ENCODE data around the gene CBX8.

The CBX8 gene

GRCh38 chr17:79834565-79835469 is 37.9 kb upstream of the CBX8 start:
- Histone ChIP-seq H3K4ac (ENCODE audit: low read depth in 1 of 2, low read length in 2 of 2) (no peak overlapping the region), H2AFZ (ENCODE audit: low read depth, low read length) (no peak overlapping the region), H4K8ac (ENCODE audit: low read length) (peak overlapping the region; percentile 56), H3K4me3 (ENCODE audit: insufficient read depth in 1 of 2, low read depth in 1 of 2, low read length in 2 of 2) (no peak overlapping the region), H3K23ac (ENCODE audit: low read length in 2 of 2) (no peak overlapping the region), H3K9ac (ENCODE audit: low read length) (no peak overlapping the region), H3K18ac (ENCODE audit: low read depth in 1 of 2, low read length in 2 of 2) (no peak overlapping the region), H3K9me3 (ENCODE audit: control insufficient read depth, low read length) (no peaks in the 10 kb centered on the region), H2BK15ac (ENCODE audit: low read depth, poor library complexity, severe bottlenecking) (peak overlapping the region; percentile 15), H3K27me3 (ENCODE audit: control insufficient read depth in 1 of 2, insufficient read depth in 1 of 2, low read length in 2 of 2) (peaks cover under 1 to 10% of the 10 kb centered on the region in 2 experiments), H4K91ac (ENCODE audit: low read length) (no peak overlapping the region), H3K4me1 (ENCODE audit: control insufficient read depth, insufficient read depth, low read depth, low read length) (peaks cover 57% of the 10 kb centered on the region), H3K14ac (ENCODE audit: low read length in 2 of 2) (no peak overlapping the region), H2AK5ac (ENCODE audit: low read length, severe bottlenecking) (no peak overlapping the region), H2BK12ac (ENCODE audit: low read length in 2 of 2) (no peak overlapping the region), H2BK5ac (ENCODE audit: low read depth, low read length, poor library complexity, severe bottlenecking) (no peak overlapping the region), H3K79me1 (replicated peaks; ENCODE audit: low read length, poor library complexity, severe bottlenecking) (peaks cover 40% of the 10 kb centered on the region), H2BK120ac (ENCODE audit: low read depth, low read length) (no peak overlapping the region), H3K36me3 (ENCODE audit: control insufficient read depth in 1 of 2, insufficient read depth in 2 of 2, low read depth in 1 of 2, low read length in 2 of 2) (peaks cover 16 to 38% of the 10 kb centered on the region in 2 experiments), H3K27ac (ENCODE audit: low read length, poor library complexity, severe bottlenecking) (no peak overlapping the region), H3K4me2 (ENCODE audit: low read length, poor library complexity, severe bottlenecking) (no peak overlapping the region)
- DNase-seq, result no peak
- 65% methylated on average over 58 of the region's 61 CpGs for WGBS

- WGBS, result 51% methylated on average over 76 of the region's 83 CpGs
- H2AK5ac ChIP-seq (ENCODE audit: low read length, severe bottlenecking), result no peak overlapping the region
- H3K18ac ChIP-seq (ENCODE audit: low read depth in 1 of 2, low read length in 2 of 2), result no peak overlapping the region
These were observed 37.1 kb upstream of the CBX8 start for GRCh38 chr17:79833744-79834564.

GRCh38 chr17:79833110-79833450 is 36.2 kb upstream of the CBX8 start:
- no CpG with 5 or more reads among the region's 7 CpGs for WGBS
- no peak overlapping the region for H3K23ac ChIP-seq (ENCODE audit: low read length in 2 of 2)
- peaks cover 40% of the 10 kb centered on the region for H3K79me1 ChIP-seq (replicated peaks; ENCODE audit: low read length, poor library complexity, severe bottlenecking)
- H4K91ac ChIP-seq (ENCODE audit: low read length), result no peak overlapping the region
- H3K36me3 ChIP-seq (ENCODE audit: control insufficient read depth in 1 of 2, insufficient read depth in 2 of 2, low read depth in 1 of 2, low read length in 2 of 2), result peaks cover 16 to 38% of the 10 kb centered on the region in 2 experiments
- no peak overlapping the region for H2AK5ac ChIP-seq (ENCODE audit: low read length, severe bottlenecking)
- no peak overlapping the region for H2BK5ac ChIP-seq (ENCODE audit: low read depth, low read length, poor library complexity, severe bottlenecking)
- no peak overlapping the region for H3K18ac ChIP-seq (ENCODE audit: low read depth in 1 of 2, low read length in 2 of 2)
- H2BK120ac ChIP-seq (ENCODE audit: low read depth, low read length), result no peak overlapping the region
- peaks cover 0 to 21% of the 10 kb centered on the region in 2 experiments for H3K27me3 ChIP-seq (ENCODE audit: control insufficient read depth in 1 of 2, insufficient read depth in 1 of 2, low read length in 2 of 2)
- peak overlapping the region; percentile 72 for H3K4me2 ChIP-seq (ENCODE audit: low read length, poor library complexity, severe bottlenecking)
- no peak overlapping the region for H2BK12ac ChIP-seq (ENCODE audit: low read length in 2 of 2)
- no peak overlapping the region for H3K9ac ChIP-seq (ENCODE audit: low read length)
- no peak overlapping the region for H3K4me3 ChIP-seq (ENCODE audit: insufficient read depth in 1 of 2, low read depth in 1 of 2, low read length in 2 of 2)
- no peak overlapping the region for H3K14ac ChIP-seq (ENCODE audit: low read length in 2 of 2)
- peaks cover 55% of the 10 kb centered on the region for H3K4me1 ChIP-seq (ENCODE audit: control insufficient read depth, insufficient read depth, low read depth, low read length)
- H3K27ac ChIP-seq (ENCODE audit: low read length, poor library complexity, severe bottlenecking), result no peak overlapping the region
- no peaks in the 10 kb centered on the region for H3K9me3 ChIP-seq (ENCODE audit: control insufficient read depth, low read length)
- no peak overlapping the region for H3K4ac ChIP-seq (ENCODE audit: low read depth in 1 of 2, low read length in 2 of 2)
- no peak overlapping the region for H2AFZ ChIP-seq (ENCODE audit: low read depth, low read length)
- peak overlapping the region; percentile 95 for H2BK15ac ChIP-seq (ENCODE audit: low read depth, poor library complexity, severe bottlenecking)
- DNase-seq, result no peak
- no peak overlapping the region for H4K8ac ChIP-seq (ENCODE audit: low read length)

More at GRCh38 chr17:79833744-79834564, 37.1 kb upstream of the CBX8 start:
- H3K4me3 ChIP-seq (ENCODE audit: insufficient read depth in 1 of 2, low read depth in 1 of 2, low read length in 2 of 2), result no peak overlapping the region
- DNase-seq, result no peak
- peaks cover 55% of the 10 kb centered on the region for H3K4me1 ChIP-seq (ENCODE audit: control insufficient read depth, insufficient read depth, low read depth, low read length)
- H4K91ac ChIP-seq (ENCODE audit: low read length), result no peak overlapping the region
- H3K9ac ChIP-seq (ENCODE audit: low read length), result no peak overlapping the region
- H2BK5ac ChIP-seq (ENCODE audit: low read depth, low read length, poor library complexity, severe bottlenecking), result no peak overlapping the region
- H3K4ac ChIP-seq (ENCODE audit: low read depth in 1 of 2, low read length in 2 of 2), result no peak overlapping the region
- H3K36me3 ChIP-seq (ENCODE audit: control insufficient read depth in 1 of 2, insufficient read depth in 2 of 2, low read depth in 1 of 2, low read length in 2 of 2), result peaks cover 16 to 38% of the 10 kb centered on the region in 2 experiments
- no peak overlapping the region for H3K14ac ChIP-seq (ENCODE audit: low read length in 2 of 2)
- peak overlapping the region in 1 of 2 experiments; percentile 46 for H3K23ac ChIP-seq (ENCODE audit: low read length in 2 of 2)
- H2AFZ ChIP-seq (ENCODE audit: low read depth, low read length), result no peak overlapping the region
- H3K4me2 ChIP-seq (ENCODE audit: low read length, poor library complexity, severe bottlenecking), result no peak overlapping the region
- peaks cover 40% of the 10 kb centered on the region for H3K79me1 ChIP-seq (replicated peaks; ENCODE audit: low read length, poor library complexity, severe bottlenecking)
- H3K27me3 ChIP-seq (ENCODE audit: control insufficient read depth in 1 of 2, insufficient read depth in 1 of 2, low read length in 2 of 2), result peaks cover 0 to 16% of the 10 kb centered on the region in 2 experiments
- H4K8ac ChIP-seq (ENCODE audit: low read length), result peak overlapping the region; percentile 39
- no peak overlapping the region for H3K27ac ChIP-seq (ENCODE audit: low read length, poor library complexity, severe bottlenecking)
- H2BK12ac ChIP-seq (ENCODE audit: low read length in 2 of 2), result no peak overlapping the region
- H2BK15ac ChIP-seq (ENCODE audit: low read depth, poor library complexity, severe bottlenecking), result peak overlapping the region; percentile 92
- H3K9me3 ChIP-seq (ENCODE audit: control insufficient read depth, low read length), result no peaks in the 10 kb centered on the region
- peak overlapping the region; percentile 8 for H2BK120ac ChIP-seq (ENCODE audit: low read depth, low read length)

Data from mesenchymal stem cell (in vitro differentiated cells and primary cell).